ENCODE data around the gene MITF. TPM values are rescaled to one million over a fixed set of nuclear protein-coding genes. Genes with fewer than 3 reads are reported as not detected.

The MITF gene
- total RNA-seq, 1 donor from 2014 or later, result 2.8 TPM

DNA sequence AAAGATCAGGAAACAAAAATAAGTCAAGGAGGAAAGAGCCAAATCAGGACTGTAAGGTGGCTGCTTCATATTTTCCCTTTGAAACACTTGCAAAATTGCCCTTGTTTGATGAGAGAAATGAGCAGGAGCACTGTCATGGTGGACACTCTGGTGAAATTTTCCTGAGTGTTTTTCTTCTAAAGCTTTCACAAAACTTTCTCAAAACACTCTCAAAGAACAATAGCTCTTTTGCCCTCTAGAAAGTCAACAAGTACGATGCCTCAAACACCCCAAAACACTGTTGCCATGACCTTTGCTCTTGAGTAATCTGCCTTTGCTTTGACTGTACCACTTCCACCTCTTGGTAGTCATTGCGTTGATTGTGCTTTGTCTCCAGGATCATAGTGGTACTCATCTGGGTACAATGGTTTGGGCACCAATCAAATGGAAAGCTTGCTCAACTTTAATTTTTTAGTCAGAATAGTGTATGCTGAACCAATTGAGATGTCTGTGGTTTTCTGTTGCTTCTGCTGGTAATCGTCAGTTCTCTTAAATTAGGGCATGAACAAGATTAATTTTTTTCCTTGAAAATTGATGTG is 13.2 kb upstream of the MITF start:
- DNase-seq (ENCODE audit: extremely low read depth, low read depth, low spot score), result no peak

DNA sequence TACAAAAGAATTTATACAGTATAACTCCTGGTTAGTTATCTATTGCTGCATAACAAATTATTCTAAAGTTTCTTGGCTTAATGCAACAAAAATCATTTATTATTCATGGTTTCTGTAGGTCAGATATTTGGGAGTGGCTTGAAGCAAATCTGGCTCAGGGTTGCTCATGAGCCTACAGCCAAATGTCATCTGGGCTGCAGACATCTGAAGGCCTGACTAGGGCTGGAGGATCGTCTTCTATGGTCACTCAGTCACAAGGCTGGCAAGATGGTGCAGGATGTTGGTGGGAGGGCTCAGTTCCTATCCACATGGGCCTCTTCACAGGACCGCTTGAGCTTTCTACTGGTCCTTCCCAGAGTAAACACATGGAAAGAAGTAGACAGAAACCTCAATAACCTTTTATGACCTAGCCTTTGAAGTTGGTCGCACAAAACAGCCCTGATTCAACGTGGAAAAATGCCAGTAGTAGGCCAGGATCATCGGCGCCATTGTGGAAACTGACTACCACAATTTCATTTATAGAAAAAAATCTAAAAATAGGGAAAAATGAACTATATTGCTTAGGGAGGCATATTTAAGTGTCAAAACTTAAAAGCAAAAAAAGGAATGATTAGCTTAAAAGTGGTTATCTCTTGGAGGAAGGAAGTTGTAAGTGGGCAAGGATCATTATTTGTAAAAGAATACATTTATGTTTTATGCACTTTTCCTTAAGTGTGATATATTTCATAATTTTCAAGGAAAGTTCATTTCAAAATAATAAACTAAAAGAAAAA is 9.9 kb upstream of the MITF start:
- no peak for DNase-seq (ENCODE audit: extremely low read depth, low read depth, low spot score)

DNA sequence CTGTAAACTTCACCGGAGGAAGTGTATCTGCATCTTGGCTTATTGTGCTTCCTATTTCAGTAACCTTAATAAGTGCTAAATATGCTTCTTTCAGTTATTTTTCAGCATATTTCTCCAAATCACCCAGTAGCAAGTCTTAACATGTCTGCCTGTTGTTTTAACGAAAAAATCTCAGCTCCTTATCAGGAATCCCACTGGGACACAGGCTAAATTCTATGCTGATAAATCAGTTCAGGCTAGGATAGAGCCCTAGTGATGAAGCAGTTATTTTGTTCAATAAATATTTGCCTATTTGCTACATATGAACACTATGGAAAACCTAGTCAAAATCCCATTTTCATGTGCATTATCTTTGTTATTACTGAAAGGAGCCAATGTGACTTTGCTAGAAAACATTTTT is 8.2 kb upstream of the MITF start:
- no peak for DNase-seq (ENCODE audit: extremely low read depth, low read depth, low spot score)

DNA sequence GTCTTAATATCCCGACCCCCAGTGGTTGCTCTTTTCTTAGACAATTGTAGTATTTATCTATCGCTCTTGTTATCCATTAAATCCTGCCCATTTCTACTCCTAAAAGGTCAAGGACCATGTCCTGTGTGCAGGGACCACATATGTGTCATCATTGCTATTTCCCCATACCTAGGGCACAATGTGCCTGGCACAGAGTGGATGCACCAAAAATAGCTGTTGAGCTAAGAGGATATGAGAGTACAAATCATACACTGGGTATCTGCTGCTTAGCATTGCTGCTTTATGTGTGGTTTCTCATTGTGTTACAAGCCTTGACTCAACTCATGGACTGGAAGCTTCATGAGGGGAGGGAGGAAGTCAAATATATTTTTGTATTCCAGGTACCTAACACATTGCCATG is 3.4 kb upstream of the MITF start:
- no peak for DNase-seq (ENCODE audit: extremely low read depth, low read depth, low spot score)

DNA sequence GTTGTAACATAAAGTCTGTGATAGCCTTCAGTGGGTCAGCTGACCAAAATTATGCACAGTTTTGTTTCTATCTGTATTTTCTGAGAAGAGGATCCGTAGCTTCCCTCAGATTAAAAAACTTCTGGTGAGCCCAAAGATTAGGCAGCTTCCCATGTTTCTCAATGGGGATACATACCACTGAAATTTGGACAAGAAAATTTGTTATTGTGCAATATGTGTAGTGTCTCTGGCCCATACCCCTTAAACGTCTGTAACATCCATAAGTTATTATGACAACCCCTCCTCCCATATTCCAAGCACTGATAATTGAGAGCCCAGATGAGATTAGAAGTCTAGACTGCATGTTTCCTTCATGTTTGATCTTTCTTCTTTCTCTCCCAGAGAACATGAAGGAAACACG is 1.9 kb upstream of the MITF start:
- DNase-seq (ENCODE audit: extremely low read depth, low read depth, low spot score), result no peak

DNA sequence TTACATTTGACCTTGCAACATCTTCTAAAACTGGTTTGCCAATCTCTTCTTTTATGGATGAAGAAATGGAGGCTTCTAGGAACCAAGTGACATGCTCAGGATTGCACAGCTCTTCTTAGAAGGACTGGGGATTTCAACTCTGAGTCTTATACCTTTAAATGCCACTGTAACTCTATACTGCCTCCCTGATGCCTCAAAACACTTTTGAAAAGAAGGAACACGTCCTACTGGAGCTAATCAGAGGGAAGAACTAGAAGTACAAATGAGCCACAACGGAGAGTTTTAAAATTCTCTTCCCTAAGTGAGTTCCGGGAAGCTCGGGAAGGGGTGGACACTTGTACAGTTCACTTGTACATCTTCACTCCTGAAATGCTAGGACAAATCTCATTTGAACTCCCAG is 949 bp upstream of the MITF start:
- peak; percentile 3 for DNase-seq (ENCODE audit: extremely low read depth, low read depth, low spot score)

DNA sequence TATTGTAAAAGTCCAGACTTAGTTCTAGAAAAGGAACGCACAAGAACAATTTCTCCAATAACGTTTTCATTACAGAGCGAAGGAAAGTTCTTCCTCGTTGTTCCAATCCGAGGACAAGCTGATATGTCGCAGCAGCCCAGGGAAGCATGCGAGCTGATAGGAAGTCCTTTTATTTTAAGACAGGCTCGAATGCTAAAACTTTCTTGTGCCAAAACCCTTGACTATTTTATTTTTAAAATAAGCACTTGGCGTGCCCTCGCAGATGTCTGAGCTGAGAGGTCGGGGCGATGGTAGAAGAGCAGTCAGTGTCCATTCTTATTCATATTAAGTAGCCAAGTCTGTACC is 433 bp upstream of the MITF start:
- DNase-seq (ENCODE audit: extremely low read depth, low read depth, low spot score), result peak; percentile 12

DNA sequence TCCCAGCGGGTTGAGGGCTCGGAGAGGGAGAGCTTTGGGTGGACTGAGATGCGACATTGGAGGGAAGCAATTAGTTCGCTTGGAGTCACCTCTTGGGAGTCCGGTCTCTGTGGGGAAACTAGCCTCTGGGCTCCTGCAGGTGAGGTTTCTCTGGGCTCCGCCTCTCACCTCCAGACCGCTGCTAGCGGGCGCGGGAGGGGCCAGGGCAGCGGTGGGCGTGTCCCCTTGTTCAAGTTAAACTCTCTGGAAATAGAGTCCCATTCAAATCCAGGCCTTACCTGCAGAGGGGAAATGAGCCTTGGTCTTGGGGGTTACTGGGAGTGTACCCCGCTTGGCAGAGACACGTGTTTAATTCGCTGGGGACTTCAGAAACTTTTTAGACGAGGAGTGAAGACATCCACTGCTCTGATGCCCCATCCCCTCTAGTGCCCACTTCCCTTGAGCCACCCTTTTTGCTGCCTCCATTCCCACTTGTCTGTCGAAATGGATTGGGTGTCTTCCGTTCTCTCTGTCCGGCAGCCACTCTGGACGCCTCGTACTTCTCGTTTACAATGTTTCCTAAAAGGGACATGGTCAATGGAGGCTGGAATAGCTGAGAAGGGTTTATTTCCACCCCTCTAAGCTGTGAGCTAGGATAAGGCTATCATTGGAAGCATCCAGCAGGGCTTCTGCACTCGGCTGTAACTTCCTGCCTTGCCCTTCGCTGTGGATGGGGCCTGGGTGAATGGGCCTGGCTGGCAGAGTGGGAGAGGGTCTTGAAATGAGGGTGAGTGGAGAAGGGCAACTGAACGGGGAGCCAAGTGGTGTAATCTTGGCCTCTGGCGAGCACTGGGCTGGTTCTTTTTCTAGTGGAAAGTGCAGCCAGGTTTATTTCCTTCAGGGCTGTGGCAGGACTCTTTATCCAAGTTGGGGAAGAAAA is 1.1 kb downstream of the MITF start:
- no peak for DNase-seq (ENCODE audit: extremely low read depth, low read depth, low spot score)

DNA sequence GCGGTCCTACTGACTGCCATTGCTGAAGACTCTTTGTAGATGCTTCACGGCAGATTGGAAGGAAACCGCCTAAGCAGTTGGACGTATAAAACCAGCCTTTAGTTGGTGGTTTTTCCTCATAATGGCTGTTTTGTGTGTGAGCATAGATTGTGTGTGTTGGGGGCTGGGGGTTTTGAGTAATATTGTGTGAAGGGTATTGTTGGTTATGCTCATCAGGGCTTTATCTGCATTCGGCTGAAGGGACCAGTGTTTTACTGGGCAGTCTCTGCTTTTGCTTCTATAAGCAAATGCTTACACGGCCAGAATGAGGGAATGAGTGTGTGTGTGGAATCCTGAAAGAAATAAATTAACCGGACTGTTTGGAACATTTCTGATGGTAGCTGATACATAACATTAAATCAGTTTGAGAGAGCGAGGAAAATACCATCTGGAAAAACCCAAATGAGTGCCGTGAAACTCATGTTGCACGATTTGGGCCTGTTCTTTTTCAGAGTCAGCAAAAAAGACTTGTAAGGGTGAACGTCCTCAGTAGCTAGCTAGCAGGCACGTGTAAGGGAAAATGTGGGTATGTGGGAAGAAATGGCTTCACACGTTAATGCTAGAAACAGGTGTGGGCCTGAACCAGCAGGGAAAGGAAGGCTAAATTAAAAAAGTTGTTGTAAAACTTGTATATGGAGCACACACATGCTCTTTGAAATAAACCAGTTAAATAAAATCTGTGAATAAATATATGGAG is 1.9 kb downstream of the MITF start:
- no peak for DNase-seq (ENCODE audit: extremely low read depth, low read depth, low spot score)

DNA sequence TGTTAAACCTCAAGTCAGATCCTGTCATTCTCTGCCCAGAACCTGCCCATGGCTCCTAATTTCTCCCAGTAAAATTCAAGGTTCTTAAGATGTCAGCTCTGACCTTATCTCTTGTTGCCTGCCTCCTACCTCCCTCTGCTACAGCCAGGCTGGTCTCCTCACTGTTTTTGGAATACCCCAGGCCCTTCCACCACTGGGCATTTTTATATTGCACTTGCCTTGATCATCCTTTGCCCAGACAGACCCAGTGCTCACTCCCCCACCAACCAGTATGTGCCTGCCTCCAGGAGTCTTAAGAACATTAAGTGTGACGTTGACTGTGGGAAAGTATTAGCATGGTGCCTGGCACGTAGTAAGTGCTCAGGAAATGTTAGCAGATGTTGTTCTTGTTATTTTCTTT is 3.1 kb downstream of the MITF start:
- no peak for DNase-seq (ENCODE audit: extremely low read depth, low read depth, low spot score)

DNA sequence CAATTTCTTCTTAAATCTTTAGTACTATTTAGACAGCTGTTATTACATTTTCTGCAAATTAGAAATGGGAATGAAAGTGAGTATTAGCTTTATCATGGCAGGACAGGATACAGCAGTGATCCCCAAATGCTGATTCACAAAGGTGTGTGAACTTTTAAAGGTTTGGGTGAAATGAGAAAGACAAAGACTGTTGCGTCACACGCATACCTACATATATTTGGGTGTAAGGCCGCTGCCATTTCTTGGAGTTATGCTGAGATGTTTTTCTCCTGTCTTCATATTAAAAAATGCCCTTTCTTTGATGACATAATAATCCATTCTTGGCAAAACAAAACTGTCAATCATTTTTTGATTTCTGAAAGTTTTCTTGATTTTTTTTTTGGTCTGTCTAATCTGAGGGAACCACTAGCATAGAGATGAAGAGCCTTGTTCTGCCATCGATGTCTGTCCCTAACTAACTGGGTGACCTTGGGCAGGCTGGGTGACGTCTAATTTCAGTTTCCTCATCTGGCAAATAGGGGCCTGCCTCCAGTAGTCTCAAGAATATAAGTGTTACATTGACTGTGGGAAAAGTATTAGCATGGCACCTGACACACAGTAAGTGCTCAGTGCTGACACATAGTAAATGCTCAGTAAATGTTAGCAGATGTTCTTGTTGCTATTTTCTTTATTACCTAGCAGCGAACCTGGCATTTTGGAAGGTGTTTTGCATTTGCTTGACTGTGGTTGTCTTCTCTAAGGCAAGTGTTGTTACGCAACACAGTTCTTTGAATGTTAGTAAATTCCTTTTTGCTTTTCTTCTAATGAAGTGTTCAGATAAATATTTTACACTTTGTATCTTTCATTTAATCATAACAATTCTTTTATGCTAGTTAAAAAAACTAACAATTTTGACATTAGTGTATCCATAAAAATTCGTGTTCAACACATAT is 5.0 kb downstream of the MITF start:
- no peak for DNase-seq (ENCODE audit: extremely low read depth, low read depth, low spot score)

DNA sequence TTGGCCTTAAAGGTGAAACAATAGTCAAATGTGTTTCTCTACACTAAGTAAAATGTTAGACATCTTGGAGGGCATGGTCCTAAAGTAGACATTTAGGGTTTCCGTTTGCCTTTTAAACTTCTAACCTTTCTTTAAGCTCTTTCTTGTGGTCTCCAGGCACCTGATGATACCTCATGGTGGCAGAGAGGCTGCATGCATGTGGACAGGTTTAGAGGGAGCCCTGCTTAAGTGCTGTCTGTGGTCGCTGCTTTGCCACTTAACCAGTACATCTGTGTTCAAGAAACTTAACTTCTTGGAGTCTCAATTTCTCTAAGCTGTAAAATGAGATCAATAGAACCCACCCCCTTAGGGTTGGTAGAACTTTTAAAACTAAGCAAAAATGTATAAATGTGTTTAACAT is 6.2 kb downstream of the MITF start:
- DNase-seq (ENCODE audit: extremely low read depth, low read depth, low spot score), result no peak

DNA sequence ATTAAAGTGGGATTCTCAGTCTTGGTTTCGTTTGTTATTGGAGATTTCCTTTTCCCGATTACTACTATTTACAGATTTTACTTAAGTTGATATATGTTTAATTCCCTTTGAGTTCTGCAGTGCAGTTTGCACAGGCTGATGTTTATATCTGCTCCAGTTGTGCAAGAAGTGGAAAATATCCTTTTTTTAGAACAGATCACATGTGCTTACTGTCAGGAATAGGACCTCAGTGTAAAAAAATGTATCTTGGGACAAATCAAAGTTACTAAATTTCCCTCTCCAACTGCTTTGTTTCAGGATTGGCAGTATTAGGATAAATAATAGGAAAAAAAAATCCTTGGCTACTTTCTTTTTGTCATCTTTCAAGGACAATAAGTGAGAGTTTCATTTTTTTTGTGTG is 6.9 kb downstream of the MITF start:
- DNase-seq (ENCODE audit: extremely low read depth, low read depth, low spot score), result no peak

DNA sequence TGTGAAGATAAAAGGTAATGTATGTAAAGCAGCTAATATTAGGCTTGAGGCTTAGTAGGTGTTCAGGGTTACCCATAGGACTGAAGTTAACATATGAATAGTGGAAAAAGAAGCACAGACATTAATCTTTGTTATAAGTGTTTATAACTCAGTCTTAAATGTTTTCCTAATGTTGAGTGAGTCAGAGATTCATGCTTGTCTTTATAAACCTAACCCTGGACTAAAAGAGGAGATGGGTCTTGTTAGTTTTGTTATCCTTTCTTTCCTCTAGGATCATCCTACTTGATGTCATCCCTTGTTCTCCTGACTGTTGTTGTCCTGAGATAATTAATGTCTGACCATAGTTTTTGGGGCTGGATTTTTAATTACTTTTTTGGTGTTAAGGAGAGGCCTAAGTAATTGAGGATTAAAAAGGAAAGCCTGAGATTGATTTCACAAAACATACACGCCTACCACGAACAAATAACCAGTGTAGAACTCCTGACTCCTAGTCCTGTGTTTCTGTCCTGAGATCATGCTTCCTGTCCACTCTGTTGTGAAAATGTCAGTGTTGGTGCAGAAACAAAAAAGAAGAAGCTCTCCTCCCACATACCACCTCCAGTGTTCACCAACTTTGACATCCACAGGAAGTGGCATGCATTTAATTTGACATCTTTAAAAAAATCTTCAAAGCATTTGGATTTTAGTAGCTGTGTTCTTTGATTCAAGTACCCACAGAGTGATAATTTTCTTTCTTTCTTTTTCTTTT is 8.4 kb downstream of the MITF start:
- DNase-seq (ENCODE audit: extremely low read depth, low read depth, low spot score), result no peak

DNA sequence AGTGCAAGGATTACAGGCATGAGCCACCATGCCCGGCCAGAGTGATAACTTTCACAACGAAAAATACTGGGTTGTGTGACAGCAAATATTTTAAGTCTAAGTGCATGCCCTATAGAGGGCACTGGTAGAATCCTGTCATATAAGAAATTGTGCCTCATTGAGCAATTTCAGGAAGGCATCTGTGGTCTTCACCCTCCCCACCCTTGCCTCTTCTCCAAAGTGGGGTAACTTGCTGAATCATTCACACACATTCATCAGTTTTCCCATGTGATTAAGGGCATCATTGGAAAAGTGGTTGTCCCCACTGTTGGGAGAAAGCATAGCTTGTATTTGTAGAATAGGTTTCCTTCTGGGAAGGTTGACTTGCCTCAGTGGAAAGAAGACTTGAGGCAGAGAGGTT is 9.2 kb downstream of the MITF start:
- no peak for DNase-seq (ENCODE audit: extremely low read depth, low read depth, low spot score)

DNA sequence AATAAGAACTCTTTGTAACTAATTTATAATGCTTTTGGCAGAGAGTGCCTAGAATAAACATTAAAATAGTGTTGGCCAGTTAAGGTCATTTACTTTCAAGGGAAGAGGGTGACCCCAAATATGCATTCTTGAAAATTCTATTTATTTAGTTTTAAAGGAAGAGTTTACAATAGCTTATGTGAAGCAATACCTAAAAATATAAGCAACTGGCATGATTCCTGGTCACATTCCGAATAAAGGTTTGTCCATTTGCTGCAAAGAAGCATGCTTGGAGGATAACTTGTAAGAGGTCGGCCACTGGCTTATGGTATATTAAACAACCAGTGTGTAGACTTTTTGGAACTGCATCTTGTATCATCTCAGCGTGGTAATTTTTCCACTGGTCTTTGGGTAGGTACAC is 10.2 kb downstream of the MITF start:
- DNase-seq (ENCODE audit: extremely low read depth, low read depth, low spot score), result no peak

DNA sequence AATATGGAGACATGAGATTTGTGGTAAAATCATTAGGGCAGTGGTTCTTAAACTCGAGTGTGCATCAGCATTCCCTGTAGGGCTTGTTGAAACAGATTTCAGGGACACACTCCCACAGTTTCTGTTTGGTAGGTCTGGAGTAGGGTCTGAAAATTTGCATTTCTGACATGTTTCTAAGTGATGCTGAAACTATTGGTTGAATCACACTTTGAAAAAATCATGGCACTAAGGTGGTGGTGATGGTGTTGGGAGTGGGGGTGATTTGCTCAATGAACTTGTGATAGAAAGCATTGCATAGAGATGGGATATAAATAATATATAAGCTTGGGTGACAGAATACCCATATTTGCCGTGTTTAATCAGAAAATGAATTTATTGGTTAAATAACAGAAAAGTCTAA is 11.3 kb downstream of the MITF start:
- DNase-seq (ENCODE audit: extremely low read depth, low read depth, low spot score), result no peak

DNA sequence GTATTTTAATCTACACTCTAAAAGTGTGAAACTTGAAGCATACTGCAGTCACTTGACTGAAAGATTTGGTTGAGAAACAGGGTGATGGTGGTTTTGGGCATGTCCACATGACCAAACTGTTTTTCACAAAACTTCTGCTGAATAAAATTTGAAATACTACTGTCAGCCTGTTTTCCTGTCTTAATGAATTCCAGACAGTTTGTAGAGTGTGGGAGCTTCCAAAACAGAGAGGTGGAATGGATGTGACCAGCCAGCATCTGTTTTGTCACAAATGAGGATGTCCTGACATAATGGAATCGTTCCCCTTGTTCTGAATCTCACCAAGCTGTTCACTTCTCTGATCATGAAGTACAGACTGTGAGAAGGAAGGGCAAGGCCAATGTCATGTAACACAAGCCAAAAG is 11.8 kb downstream of the MITF start:
- no peak for DNase-seq (ENCODE audit: extremely low read depth, low read depth, low spot score)

DNA sequence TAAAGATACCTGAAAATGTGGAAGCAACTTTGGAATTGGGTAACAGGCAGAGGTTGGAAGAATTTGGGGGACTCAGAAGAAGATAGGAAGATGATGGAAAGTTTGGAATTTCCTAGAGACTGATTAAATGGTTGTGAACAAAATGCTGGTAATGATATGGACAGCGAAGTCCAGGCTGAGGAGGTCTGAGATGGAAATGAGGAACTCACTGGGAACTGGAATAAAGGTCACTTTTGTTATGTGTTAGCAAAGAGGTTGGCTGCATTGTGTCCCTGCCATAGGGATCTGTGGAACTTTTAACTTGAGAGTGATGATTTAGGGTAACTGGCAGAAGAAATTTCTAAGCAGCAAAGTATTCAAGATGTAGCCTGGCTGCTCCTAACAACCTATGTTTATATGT is 13.0 kb downstream of the MITF start:
- no peak for DNase-seq (ENCODE audit: extremely low read depth, low read depth, low spot score)
